NCI-H748 treated with DMSO at 0.1 percent for 48 hours (cell line): ENCODE measurements around the gene PIGB.
"Not testable (repeated sequence)": the region's sequence is repeated elsewhere in the genome, so short reads cannot be mapped to it uniquely, and the experiment has no call there.

Experiments used
- DNase-seq: peaks from one replicate; lab custom pipeline; 2025; lab: John Stamatoyannopoulos, UW

Gene PIGB

DNA sequence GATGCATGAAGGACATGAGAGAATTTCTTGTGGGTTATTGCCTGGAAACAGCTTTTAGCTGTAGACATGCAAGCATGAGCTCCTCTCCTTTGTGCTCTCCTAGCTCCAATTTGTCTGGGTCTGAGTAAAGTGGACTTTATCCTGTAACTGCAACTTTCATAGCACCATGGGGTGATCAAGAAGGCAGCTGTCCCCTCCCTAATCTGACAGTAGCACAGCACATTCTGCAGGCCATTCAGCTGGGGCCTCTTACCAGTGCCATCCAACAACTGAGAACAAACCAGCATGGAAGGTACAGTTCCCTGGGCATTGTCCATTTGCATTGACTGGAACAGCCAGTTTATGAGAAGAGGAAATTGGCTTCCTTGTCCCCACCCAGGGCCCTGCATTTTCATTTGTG, 21.7 kb upstream of the PIGB start:
- no peak for DNase-seq

DNA sequence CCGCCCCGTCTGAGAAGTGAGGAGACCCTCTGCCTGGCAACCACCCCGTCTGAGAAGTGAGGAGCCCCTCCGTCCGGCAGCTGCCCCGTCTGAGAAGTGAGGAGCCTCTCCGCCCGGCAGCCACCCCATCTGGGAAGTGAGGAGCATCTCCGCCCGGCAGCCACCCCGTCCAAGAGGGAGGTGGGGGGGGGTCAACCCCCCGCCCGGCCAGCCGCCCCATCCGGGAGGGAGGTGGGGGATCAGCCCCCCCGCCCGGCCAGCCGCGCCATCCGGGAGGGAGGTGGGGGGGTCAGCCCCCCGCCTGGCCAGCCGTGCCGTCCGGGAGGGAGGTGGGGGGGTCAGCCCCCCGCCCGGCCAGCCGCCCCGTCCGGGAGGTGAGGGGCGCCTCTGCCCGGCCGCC, 16.2 kb upstream of the PIGB start:
- not testable (repeated sequence) for DNase-seq

GRCh38 chr15:55319537-55320237, 665 bp downstream of the PIGB start:
- no peak for DNase-seq

- no peak for DNase-seq
Measured at GRCh38 chr15:55320238-55320550, 1.2 kb downstream of the PIGB start.

DNA sequence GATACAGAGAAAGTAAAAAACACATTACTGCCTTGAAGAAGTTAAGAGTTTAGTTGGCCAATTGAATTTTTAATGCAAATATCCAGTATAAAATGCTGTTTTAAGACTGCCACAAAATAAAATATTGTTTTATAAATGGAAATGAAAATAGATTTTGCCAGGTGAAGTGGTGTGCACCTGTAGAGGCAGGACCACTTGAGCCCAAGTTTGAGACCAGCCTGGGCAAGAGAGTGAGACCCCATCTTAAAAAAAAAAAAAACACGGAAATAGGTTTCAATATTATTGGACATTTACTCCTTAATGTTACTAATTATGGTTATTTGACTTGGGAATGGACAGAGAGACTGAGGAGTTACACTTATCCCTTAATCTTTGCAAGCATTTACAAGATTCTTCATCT, 1.9 kb downstream of the PIGB start:
- no peak for DNase-seq

DNA sequence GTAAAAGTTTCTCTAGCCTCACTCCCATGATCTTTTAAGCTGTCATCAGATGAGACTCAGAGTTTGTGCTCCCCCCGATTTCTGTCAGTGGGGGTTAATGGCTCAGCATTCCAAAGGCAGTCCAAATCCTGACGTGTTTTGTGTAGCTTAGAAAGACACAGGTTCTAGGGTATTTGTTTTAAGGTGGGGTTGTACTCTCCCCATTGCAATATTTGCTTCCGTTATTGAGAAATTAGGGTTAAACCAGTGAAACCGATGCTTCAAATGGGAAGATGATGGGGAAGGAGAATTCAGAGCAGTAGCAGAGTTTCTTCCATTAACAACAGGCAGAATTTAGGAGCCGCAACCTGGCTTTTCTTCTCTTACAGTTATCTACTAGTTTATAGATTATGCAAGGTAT, 3.4 kb downstream of the PIGB start:
- no peak for DNase-seq

DNA sequence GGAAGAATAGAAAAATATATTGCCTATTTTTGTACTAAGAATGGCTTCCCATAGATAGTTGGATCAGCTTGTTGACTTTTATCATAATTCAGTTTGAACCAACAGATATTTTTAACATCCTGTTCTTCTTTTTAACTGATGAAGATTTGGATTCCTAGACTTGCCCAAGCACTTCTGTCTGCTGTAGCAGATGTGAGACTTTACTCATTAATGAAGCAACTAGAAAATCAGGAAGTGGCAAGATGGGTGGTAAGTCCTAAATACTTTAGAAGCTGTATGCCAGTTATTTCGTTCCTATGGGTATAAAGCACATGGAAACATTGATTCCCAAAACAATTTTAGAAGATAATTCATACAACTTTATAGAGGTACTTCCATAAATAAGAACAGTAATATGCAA, 8.4 kb downstream of the PIGB start:
- no peak for DNase-seq

DNA sequence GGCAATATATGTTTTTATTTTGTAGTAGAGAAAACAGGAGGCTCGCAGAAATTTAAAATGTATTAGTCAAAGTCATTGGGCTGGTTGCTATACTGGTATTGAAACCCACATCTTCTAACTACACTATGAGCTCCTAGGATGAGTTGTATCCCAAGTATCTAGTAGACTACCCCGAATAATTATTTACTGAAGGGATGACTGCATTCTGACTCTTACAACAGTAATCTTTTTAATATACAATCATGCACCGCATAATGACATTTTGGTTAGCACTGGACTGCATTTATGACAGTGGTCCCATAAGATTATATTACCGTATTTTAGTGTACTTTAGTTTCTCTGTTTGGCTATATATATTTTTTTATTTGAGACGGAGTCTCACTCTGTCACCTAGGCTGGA, 15.3 kb downstream of the PIGB start:
- DNase-seq, result no peak

DNA sequence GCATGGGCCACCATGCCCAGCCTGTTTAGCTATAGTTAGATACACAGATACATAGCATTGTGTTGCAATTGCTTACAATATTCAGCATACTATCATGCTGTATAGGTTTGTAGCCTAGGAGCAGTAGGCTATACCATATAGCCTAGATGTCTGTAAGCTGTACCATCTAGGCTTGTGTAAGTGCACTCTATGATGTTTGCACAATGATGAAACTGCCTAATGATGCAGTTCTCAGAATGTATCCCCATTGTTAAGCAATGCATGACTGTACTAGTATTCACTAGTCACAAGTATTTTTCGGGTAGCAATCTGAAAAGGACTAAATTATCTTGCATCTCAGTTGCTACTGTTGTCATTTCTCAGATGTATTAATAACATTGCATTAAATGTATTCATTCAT, 16.0 kb downstream of the PIGB start:
- no peak for DNase-seq

DNA sequence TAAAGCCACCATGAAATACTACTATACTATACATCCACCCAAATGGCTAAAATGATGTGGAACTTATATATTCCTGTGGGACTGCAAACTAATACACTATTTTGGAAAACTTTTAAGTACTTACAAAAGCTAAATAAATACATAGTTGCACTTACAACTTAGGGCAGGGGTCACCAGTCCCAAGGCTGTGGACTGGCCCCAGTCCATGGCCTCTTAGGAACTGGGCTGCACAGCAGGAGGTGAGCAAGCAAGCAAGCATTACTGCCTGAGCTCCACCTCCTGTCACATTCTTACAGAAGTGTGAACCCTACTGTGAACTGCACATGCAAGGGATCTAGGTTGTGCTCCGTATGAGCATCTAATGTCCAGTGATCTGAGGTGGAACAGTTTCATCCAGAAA, 18.1 kb downstream of the PIGB start:
- no peak for DNase-seq

- DNase-seq, result no peak
Measured at GRCh38 chr15:55343168-55343567, 24.1 kb downstream of the PIGB start.

GRCh38 chr15:55344206-55344605, 25.2 kb downstream of the PIGB start:
- no peak for DNase-seq

GRCh38 chr15:55348281-55348778, 29.3 kb downstream of the PIGB start:
- no peak for DNase-seq

GRCh38 chr15:55349282-55349681, 30.3 kb downstream of the PIGB start:
- DNase-seq, result no peak

DNA sequence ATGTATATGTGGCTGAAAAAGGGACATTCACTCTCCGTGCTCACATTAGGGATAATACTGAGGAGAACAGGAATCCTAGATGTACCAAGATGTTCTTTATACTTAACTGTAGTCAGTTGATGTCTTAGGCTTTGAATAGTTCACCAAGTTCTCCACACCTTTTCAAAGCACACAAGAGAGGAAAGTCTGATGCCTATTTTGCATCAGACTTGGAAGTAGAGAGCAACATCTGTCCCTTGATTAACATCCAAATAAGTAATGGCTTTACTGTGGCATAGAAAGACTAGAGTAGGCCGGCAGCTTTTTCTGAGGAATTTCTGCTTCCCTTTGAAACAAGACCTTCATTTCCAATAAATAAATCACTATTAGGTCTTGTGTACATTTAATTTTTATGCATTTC, 34.0 kb downstream of the PIGB start:
- DNase-seq, result no peak

- DNase-seq, result no peak
Measured at GRCh38 chr15:55356985-55357585, 38.1 kb downstream of the PIGB start.

DNA sequence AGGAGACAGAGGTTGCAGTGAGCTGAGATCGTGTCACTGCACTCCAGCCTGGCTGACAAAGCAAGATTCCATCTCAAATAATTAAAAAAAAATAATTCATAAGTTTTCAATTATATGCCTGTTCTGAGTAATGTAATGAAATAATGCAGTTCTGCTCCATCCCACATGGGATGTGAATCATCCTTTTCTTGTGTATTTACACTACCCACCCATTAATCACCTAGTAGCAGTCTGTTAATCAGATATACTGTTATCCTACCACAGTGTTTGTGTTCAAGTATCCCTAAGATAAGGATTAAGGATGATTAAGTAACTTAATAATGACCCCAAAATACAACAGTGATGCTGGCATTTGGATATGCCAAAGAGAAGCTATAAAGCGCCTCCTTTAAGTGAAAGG, 38.8 kb downstream of the PIGB start:
- DNase-seq, result no peak

GRCh38 chr15:55358471-55358870, 39.4 kb downstream of the PIGB start:
- no peak for DNase-seq

DNA sequence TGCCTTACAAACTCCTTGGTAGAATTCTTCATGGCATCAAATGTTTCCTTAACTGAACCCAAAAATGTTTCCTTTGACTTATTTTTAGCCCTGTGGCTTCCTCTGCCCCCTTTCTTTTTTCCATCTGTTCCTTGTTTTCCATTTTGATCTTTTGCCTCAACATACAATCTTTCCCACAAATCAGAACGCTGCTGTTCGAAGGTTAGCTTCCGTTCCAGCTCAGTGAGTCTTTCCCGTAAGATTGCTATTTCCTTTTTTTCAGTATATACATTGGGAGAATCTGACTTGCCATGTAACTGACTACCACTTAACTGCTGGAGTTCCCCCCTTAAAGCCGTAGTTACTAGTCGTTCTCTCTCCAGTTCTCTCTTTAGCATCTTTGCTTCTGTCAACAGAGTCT, 41.2 kb downstream of the PIGB start:
- DNase-seq, result no peak

DNA sequence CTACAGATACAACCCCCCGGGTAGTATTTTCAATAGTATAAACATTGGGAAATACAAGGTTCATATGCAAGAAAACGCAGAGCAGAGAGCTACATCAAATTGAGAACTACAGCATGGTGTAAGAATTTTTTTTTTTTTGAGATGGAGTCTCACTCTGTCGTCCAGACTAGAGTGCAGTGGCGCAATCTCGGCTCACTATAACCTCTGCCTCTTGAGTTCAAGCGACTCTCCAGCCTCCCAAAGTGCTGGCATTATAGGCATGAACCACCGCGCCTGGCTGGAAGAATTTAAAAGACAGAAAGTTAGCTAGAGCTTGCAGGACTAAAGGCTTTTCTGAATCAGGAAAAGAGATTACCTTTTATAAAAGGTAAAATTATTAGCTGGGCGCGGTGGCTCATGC, 42.0 kb downstream of the PIGB start:
- DNase-seq, result no peak

- no peak for DNase-seq
Measured at GRCh38 chr15:55362641-55363040, 43.6 kb downstream of the PIGB start.

- no peak for DNase-seq
Measured at GRCh38 chr15:55366981-55367380, 48.0 kb downstream of the PIGB start.

DNA sequence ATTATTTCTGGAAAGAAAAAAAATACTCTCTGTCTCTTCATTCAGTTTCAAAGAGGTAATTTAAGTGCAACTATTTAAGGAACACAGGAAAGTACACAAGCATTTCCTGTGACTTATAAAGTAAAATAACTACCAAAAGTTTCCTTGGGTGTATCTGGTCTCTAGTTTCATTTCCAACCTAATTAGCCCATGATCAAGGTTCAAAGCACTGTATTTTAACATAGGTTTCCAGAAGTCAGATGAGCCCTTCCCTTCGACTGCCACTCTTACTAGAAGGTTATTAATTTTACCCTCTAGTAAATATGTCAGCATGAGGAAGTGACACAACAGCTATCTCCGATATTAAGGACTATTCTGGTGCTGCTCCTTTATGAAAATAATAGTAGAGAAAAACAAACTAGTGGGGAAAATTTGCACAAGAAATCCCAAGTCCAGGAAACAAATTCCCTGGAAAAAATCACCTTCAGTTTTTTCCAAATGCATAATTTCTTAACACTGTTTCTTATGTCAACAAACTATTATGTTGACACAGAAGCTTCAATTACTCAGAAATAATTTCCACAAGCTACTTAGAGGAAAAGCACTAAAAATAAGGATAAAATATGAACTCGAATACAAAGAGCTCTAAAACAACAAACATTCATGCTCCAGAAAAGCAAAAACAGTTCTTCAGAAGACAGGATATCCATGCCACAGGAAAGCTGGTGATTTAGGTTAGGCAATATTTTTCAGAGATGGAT, 53.8 kb downstream of the PIGB start:
- no peak for DNase-seq

DNA sequence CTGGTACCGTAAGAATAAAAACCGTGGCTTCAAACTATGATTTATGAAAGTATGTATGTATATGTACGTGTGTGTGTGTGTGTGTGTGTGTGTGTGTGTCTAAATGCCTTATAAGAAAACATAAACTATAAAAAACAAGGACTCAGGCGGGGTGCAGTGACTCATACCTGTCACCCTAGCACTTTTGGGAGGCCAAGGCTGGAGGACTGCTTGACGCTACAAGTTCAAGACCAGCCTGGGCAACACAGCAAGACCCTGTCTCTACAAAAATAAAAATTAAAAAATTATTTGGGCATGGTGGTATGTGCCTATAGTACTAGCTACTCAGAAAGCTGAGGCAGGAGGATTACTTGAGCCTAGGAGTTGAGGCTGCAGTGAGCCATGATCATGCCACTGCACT, 60.1 kb downstream of the PIGB start:
- no peak for DNase-seq
